ENCODE results near the gene IL5RA. TPM values are rescaled to one million over a fixed set of nuclear protein-coding genes. Genes with fewer than 3 reads are reported as not detected.

IL5RA gene
- not detected in 2 replicates for total RNA-seq

GRCh38 chr3:3110299-3110630, at the start of gene IL5RA:
TSS of gene IL5RA (minus strand) at chr3:3110374. CDS start at chr3:3104984, 5,390 bp downstream.
- H3K27me3 ChIP-seq (ENCODE audit: control insufficient read depth, insufficient read depth, low read length), result no peaks in the 10 kb centered on the region
- no peak within 1 kb of the TSS for H3K4me3 ChIP-seq (ENCODE audit: low read depth, low read length)
- H3K36me3 ChIP-seq (ENCODE audit: control insufficient read depth, insufficient read depth, low read length), result no peaks in the 10 kb centered on the region
- peak; percentile 31 for DNase-seq (ENCODE audit: low read depth)
- TF ChIP-seq CTCF (IDR thresholded peaks at IDR 0.05; ENCODE audit: insufficient read depth, low read length, severe bottlenecking), result no peak
- peak; percentile 52 for FAIRE-seq

- no peak for TF ChIP-seq CTCF (IDR thresholded peaks at IDR 0.05; ENCODE audit: insufficient read depth, low read length, severe bottlenecking)
- FAIRE-seq, result no peak
- no peak for DNase-seq (ENCODE audit: low read depth)
- H3K27me3 ChIP-seq (ENCODE audit: control insufficient read depth, insufficient read depth, low read length), result no peaks in the 10 kb centered on the region
- no peak overlapping the region for H3K4me3 ChIP-seq (ENCODE audit: low read depth, low read length)
- peaks cover 3% of the 10 kb centered on the region for H3K36me3 ChIP-seq (ENCODE audit: control insufficient read depth, insufficient read depth, low read length)
These were observed 47.3 kb upstream of the IL5RA start for GRCh38 chr3:3157484-3157883.

- no peak overlapping the region for H3K4me3 ChIP-seq (ENCODE audit: low read depth, low read length)
- TF ChIP-seq CTCF (IDR thresholded peaks at IDR 0.05; ENCODE audit: insufficient read depth, low read length, severe bottlenecking), result no peak
- no peak for FAIRE-seq
- no peak for DNase-seq (ENCODE audit: low read depth)
- H3K27me3 ChIP-seq (ENCODE audit: control insufficient read depth, insufficient read depth, low read length), result no peaks in the 10 kb centered on the region
- H3K36me3 ChIP-seq (ENCODE audit: control insufficient read depth, insufficient read depth, low read length), result peaks cover 3% of the 10 kb centered on the region
These were observed 44.9 kb upstream of the IL5RA start for GRCh38 chr3:3154879-3155610.

GRCh38 chr3:3151513-3151912, 41.3 kb upstream of the IL5RA start:
- no peaks in the 10 kb centered on the region for H3K27me3 ChIP-seq (ENCODE audit: control insufficient read depth, insufficient read depth, low read length)
- peaks cover 1% of the 10 kb centered on the region for H3K36me3 ChIP-seq (ENCODE audit: control insufficient read depth, insufficient read depth, low read length)
- FAIRE-seq (no peak), DNase-seq (ENCODE audit: low read depth) (no peak)
- TF ChIP-seq CTCF (IDR thresholded peaks at IDR 0.05; ENCODE audit: insufficient read depth, low read length, severe bottlenecking), result no peak
- no peak overlapping the region for H3K4me3 ChIP-seq (ENCODE audit: low read depth, low read length)

- DNase-seq (ENCODE audit: low read depth) (no peak), FAIRE-seq (no peak)
- Histone ChIP-seq H3K36me3 (ENCODE audit: control insufficient read depth, insufficient read depth, low read length) (peaks cover 1% of the 10 kb centered on the region), H3K27me3 (ENCODE audit: control insufficient read depth, insufficient read depth, low read length) (no peaks in the 10 kb centered on the region), H3K4me3 (ENCODE audit: low read depth, low read length) (no peak overlapping the region)
- no peak for TF ChIP-seq CTCF (IDR thresholded peaks at IDR 0.05; ENCODE audit: insufficient read depth, low read length, severe bottlenecking)
These were observed 39.4 kb upstream of the IL5RA start for GRCh38 chr3:3149560-3149959.

GRCh38 chr3:3145831-3146230, 35.7 kb upstream of the IL5RA start:
- DNase-seq (ENCODE audit: low read depth) (no peak), FAIRE-seq (no peak)
- Histone ChIP-seq H3K27me3 (ENCODE audit: control insufficient read depth, insufficient read depth, low read length) (no peaks in the 10 kb centered on the region), H3K36me3 (ENCODE audit: control insufficient read depth, insufficient read depth, low read length) (peaks cover 2% of the 10 kb centered on the region), H3K4me3 (ENCODE audit: low read depth, low read length) (no peak overlapping the region)
- TF ChIP-seq CTCF (IDR thresholded peaks at IDR 0.05; ENCODE audit: insufficient read depth, low read length, severe bottlenecking), result no peak
